AG09319 (cell line): ENCODE results near the gene PDZD7.

Experiments
- DNase-seq: peaks from one replicate; pipeline ENCODE4 v3.0.0-alpha.2; 2010; ENCODE audit warnings: low read depth; ENCODE audit errors: extremely low read depth
- TF ChIP-seq, protein P1 (sequence below): IDR thresholded peaks from 2 replicates; pipeline ENCODE4 v1.5.1; 2011; ENCODE audit warnings: low read depth, mild to moderate bottlenecking, inconsistent platforms, low read length, moderate library complexity

The PDZD7 gene

DNA sequence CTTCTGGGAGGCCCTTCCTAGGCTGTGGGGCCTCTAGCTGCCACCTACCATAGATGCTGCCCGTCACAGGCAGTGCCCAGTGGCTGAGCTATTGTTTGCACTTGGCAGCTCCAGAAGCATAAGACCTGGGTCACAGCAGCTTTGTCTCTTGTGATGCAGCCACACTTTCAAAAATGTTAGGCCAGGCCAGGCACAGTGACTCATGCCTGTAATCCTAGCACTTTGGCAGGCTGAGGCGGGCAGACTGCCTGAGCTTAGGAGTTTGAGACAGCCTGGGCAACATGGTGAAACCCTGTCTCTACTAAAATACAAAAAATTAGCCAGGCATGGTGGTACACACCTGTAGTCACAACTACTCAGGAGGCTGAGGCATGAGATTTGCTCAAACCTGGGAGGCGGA is 21.4 kb upstream of the PDZD7 start:
- TF ChIP-seq, protein P1, sequence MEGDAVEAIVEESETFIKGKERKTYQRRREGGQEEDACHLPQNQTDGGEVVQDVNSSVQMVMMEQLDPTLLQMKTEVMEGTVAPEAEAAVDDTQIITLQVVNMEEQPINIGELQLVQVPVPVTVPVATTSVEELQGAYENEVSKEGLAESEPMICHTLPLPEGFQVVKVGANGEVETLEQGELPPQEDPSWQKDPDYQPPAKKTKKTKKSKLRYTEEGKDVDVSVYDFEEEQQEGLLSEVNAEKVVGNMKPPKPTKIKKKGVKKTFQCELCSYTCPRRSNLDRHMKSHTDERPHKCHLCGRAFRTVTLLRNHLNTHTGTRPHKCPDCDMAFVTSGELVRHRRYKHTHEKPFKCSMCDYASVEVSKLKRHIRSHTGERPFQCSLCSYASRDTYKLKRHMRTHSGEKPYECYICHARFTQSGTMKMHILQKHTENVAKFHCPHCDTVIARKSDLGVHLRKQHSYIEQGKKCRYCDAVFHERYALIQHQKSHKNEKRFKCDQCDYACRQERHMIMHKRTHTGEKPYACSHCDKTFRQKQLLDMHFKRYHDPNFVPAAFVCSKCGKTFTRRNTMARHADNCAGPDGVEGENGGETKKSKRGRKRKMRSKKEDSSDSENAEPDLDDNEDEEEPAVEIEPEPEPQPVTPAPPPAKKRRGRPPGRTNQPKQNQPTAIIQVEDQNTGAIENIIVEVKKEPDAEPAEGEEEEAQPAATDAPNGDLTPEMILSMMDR = no peak
- peak; percentile 46 for DNase-seq

DNA sequence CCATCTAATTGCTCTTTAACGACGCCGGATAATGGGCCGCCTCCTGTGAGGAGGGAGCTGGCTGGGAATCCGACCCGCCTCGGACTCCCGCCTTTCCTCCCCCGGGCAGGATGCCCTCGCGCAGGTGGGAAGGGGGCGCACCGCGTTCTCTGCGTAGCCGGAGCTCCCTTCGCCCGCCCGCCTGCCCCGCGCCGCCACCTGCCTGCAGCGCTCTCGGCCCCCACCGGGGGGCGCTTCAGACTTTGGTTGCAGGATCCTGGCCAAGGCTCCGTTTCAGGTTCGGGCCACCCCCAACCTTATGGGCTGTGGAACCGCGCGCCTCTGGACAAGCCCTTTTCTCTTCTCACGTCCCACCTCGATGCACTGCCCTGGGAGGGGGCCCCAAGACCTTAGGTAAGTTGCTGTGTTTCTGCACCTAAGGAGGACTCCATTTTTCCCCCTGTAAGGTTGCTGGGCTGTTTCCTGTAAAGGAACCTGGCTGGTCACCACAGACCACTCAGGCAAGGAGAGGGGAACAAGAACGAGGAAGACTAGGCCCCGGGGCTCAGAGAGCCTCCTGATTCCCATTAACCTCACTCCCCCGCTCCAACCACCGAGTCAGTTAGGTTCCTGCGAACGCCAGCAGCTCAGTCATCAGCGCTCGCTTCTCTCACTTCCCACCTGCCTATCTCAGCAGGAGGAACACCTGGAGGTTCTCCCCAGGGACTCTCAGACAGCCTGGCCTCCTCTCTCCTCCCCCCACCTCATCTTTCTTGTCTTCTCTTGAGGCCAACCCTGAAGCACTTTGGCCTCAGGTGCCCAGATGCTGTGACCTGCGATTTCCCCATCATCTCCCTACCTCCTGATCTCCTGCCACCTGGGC is 19.5 kb upstream of the PDZD7 start:
- TF ChIP-seq, protein P1 = peak; percentile 77

DNA sequence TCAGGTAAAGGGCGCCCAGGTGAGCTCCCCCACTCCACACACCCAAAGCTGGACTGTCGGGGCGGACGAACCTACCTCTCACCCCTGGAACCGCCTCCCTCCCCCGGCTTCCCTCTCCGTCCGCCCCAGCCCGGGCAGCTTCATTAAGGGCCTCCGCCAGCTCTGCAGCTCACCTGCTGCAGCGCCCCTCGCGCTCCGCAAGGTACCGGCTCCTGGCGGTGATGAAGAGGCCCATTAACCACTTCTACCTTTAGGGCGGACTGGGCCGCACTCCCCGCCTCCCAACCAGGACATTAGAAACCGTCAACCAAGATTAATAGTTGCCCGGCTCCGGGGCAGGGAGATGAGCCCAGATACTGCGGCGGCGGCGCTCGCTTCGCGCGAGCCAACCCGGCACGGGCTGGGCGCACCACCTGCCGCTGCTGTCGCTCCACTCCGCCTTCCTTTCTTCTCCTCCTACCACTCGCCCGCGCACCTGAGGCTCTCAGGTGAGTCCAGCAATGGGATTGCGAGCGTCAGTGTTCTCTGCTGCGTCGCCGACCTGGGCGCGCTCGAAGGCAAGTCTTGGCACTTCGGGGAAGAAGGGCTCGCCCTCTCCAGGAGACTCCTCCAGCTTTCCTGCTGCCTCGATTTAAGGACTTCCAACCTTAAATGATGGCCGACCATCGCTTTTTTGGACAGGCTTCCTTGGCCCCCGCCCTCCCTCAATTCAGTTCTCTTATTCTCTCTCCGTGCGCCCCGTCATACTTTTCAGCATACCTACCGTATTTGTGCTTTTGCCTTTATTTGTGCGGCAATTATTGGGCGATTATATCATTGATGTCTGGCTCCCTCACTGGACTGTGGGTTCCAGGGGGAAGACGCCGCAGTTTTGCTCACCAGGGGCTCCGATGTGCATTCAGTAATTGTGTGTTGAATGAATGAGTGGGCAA is 17.3 kb upstream of the PDZD7 start:
- DNase-seq = no peak
- TF ChIP-seq, protein P1 = no peak

More for the DNA sequence above, 19.5 kb upstream of the PDZD7 start:
- DNase-seq = no peak

DNA sequence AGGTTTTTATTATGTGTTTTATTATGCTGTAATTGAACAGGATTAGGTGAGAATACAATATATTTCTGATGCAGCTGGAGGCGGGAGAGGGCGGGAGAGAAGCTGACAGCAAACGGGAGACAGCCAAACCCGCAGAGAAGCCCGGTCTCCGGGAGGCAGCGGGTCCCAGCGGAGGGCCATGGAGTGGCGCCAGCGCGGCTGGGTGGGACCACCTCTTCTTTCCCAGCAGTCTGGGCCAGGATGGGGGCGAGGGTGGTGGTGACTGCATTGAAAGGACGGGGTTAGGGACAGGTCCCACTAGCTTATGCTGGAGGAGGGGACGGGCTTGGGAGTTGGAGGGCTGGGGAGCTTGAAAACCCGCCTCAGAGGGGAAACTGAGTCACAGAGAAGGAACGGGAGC is 16.3 kb upstream of the PDZD7 start:
- TF ChIP-seq, protein P1 = no peak
- DNase-seq = no peak

DNA sequence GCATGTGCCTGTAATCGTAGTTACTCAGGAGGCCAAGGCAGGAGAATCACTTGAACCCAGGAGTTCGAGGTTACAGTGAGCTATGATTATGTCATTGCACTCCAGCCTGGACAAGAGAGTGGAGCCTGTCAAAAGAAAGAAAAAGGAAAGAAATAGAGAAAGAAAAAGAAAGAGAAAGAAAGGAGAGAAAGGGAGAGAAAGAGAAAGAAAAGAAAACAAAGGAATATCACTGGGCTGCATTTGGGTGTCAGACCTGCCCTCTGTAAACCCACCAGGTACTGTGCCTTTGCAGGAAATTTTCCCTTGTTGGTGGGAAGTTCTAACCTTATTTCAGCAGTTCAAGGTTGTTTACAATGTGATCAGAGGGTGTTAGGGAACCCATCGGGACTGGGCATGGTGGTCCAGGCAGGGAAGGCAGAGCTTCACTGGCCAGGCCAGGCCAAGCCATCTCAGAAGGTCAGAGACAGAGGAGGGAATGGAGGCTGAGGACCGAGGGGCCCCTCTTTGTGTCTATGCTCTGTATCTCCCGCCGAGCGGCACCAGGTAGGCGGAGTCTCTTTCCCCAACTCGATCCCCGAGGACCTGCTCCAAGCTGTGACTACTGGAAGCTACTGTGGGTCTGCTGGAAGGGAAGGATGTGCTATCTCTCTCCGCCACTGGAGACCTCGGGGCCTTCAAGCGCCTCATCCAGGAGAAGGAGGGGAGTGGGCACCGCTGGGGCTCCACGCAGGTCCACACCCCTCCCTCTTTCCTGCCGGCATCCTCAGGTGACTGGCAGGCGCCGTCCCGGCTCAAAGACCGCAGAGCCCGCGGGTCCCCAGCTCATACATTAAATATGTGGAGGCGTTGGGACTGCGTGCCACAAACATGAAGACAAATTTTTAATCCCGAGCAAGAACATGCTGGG is 15.7 kb upstream of the PDZD7 start:
- no peak for DNase-seq
- TF ChIP-seq, protein P1 = no peak

DNA sequence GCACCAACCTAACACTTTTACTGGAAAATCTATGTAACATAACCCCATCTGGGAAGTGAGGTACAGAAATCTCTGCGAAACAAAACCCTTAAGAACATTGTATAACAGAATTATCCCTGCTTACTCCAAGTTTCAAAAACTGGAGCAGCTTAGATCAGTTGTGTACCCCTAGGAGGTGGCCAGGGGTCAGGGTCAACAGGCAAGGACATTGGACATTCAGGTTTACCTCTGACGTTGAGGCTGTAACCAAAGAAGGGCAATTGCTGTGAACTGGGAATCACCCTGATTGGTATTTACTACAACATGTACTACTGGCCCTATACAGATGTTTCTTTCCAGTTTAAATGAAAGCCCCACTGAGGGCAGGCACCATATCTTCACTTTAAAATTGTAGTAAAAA is 13.2 kb upstream of the PDZD7 start:
- TF ChIP-seq, protein P1 = no peak
- DNase-seq = no peak
